HUDEP-2 (cell line): Measurements from ENCODE around the gene ZNF697.

ENCODE experiments used
- DNase-seq, 76 experiments: peaks; one replicate each; lab custom pipeline; 2025; ENCODE audit not compliant: unreplicated experiment in 76 of 76; lab: John Stamatoyannopoulos, UW

The ZNF697 gene

DNA sequence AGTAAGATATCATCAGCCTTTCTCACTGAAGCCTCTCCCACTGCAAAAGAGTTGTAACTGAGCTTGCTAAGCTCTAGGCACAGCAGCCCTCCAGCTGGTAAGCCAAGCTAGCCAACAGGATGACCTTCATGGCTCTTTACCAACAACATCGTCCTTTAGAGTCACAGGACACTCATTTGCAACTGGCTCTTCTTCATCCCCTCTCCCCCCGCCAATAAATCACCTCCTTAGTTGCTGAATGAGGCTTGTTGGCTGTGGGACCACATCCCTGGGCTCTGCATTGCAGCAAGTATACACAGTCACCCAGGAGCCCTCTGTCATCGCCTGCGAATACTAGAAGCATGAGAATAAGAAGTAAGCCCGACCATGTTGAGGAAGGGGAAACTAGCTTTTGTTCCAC lies 16.0 kb upstream of the ZNF697 start:
- no peak for DNase-seq

DNA sequence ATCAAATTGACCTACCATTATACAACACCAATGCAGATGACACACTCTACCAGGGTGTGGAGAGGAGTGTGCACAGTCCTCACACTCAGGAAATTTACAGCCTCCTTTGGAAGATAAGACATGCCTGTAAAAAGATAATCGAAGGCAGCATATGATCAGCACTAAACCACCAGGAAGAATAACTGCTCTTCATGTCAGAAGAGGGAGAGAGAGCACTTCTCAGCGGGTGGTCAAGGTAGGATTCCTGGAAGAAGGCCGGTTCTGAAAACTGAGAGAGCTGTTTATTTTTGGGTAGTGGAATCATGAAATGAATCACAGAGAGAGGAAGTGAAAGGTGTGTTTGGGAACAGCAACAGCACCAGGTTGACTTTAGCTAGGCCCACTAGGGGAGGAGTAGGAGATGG lies 14.0 kb upstream of the ZNF697 start:
- no peak for DNase-seq

DNA sequence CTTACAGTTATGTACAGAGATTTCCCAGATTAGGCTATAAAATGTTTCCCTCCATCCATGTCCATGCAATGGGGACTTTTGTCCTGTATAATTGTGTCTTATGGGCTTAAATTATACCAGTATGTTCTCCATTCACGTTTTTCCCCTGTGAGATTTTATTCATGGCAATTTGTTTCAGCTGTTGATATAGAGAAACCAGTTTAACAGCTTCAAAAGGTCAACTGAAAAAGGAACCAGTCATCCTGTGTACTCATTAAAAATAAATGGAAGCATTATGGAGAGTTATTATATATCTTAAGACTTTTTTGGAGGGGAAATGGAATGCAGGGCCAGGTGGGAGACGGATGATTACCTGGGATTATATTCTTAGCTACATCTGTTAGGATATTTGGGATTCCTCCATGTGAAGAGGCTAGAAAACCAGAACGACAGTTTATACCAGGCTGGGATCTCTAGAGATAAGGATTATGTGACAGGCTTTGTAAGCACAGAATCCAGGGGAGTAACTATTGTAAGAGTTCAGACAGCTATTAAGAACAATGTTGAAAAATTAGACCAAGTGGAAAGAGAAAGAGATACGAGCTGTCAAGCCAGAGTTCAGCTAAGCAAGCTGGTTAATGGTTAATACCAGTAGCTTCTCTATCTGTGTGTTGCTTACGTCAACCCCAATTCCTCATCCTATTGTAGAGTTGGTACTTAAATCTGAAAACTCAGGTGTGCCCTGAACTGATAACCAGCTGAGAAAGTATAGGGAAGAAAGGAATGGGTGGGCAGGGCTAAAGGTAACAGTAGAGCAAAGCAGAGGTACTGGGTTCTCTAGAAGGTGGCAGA lies 12.4 kb upstream of the ZNF697 start:
- DNase-seq: no peak

DNA sequence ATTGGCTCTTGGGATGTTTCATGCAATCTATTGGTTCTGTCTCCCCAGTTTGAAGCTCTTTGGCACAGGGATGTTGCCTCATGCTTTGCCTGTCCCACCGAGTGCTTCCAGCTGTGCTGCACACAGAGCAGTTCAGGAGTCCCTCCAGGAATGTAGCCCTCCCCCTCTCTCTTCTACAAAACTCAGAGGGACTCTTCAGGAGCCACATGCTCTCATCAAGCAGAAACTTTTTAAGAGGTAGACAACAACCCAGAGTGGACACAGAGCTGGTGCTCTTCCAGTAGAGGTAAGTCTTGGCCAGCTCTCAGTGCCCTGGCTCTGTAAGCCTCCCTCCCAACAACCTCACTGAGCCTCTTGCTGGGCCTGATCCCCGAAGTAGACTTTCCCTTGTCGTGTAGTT lies 11.6 kb upstream of the ZNF697 start:
- DNase-seq: no peak

DNA sequence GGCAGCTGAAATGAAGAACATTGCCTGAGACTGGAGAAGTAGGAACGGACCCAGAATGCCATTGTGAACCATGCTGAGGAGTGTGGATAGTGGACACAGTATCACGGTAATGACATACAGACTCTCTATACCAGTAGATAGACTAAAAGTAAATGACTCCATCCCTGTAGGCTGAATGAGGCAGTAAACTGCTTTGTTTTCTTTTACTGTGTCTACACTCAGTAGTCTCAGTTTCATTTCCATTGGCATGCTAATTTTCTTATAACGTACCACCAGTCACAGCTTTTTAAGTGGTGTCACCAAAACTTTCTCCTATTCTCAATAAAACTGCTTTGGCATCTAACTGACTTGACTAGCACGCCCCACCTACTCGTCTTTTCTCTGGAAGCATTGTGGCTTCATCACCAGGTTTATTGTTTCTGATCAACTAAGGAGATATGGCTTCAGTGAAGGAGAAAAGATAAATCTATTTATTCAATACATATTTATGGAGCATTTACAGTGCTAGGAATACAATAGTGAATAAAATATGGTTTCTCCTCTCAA lies 8.4 kb upstream of the ZNF697 start:
- DNase-seq: no peak

DNA sequence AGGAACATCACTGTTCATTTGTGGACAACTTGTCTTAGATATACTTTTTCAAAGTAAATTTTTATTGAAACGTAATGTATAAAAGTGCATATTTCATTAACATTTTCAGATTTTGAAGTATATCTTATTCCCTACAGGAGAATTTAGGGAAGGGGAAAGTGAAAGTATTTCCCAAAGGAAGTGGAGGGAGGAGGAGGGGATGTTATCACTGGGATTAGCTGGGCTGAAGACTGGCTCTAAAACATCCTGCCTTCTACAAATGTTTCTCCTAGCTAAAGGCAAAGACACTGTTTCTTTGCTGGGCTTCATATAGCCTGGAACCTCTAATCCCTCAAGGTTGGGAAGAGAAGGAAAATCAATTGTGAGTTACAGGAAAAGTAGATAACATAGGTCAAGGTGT lies 7.1 kb upstream of the ZNF697 start:
- no peak for DNase-seq

DNA sequence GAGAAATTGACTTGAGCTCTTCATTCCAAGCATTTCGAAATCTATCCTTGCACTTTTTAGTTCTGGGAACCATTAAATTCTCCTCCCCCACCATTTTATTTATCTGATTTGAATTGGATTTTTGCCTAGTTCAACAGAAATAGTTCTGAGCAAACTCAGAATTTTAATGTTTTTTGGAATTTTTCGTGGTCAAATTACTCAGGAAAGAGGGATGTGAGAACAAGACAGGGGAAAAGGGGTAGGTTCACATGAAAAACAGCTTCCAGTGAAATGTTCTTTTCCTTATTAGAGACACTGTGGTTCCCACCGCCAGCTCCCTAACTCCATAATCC lies 5.7 kb upstream of the ZNF697 start:
- no peak for DNase-seq

DNA sequence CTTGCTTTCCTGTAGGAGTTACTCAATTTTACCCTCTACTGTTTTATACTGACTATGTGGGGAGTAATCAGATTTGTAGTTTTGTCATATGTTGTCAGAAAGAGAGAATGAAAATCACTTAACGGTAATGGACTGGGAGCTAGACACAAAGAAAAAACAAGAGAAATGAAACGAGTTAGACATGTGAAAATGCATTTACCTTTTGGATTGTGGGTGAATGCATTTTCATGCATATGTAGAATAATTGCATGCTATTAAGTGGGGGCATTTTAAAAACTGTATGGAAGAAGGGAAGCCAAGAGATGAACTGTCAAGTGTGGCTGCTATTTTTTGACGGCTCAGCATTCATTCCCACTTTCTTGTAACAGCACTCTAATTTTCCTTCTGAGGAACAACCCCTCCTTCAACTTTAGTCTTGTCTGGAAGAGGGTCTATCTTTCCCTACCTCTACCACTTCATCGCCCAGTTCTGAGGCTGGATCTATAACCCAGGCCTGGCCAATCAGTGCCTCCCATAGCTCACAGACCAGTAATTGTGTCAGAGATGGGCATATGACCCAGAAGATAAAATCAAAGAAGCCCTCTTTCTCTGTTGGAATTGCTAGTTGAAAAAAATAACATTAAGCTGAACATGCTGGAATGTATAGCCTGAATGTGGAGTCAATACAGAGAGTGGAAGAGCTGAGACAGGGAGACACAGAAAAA lies 5.2 kb upstream of the ZNF697 start:
- DNase-seq: no peak

DNA sequence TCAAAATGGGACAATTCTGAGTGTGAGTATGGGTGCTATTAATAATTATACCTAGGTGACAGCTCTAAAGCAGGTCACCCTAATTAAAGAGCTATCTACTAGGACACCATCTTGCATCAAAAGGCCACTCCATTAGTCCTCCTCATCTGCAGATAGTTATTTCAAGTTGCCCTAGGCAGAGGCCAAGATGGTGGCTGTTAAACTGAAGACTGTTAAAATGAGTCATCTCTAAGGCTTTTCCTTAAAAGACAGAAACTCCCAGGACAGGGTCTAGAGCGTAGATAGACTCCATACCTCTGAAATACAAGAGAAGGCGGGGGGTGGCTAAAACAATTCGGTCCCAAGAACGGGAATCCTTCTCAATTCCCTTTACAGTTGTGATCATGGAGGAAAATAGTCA lies 4.5 kb upstream of the ZNF697 start:
- DNase-seq: no peak

DNA sequence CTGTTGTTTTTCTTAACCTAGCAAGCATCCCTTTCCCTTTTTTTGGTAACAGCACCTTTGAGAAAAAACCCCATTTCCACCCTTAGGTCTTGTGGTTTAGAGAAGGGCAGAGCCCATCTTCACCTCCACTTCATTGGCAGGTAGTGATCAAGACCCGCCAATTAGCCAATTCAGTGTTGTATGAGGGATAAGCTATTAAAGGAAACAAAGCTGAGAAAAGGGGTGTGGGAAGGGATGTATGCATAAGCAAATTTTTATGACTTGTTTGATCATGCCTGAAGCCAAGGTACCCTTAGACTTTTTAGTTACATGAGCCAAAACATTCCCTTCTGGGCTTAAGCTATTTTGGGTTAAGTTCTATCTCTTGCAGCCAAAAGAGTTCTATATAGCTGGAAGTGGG lies 3.6 kb upstream of the ZNF697 start:
- DNase-seq: no peak

DNA sequence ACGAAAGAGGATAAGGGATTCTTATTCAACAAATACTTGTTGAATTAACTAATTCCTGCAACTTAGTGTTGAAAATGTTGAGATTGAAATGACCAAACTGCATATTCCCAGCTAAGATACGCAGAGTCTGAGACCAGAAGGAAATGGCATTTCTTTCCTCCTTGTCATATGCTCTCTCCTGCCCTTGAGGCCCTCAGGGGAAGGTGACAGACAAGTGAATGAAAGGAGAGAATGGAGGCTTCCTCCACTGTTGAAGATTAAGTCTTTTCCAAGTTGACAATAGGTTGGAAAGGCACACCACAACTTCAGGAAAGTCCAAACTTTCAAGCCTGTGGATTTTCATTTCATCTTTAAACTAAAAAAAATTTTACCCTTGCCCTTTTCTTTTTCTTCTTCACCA lies 3.1 kb upstream of the ZNF697 start:
- DNase-seq: no peak

DNA sequence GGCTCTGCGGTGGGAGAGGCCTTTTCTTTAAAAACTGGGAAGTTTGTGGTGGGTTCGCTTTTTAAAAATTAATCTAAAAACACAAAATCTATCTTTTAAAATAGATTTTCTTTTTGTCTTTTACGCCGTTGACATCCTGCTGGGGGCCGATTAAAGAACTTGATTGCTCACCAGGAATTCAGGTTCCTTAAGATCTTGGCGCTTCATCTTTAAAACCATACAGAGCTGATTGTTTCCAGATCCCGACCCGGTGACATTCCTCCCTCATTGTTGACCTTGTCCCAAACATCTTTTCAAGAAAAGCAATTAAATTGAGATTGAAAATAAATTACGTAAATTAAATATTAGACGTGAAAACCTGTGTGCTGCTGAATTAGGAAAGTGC lies 546 bp upstream of the ZNF697 start:
- no peak for DNase-seq

DNA sequence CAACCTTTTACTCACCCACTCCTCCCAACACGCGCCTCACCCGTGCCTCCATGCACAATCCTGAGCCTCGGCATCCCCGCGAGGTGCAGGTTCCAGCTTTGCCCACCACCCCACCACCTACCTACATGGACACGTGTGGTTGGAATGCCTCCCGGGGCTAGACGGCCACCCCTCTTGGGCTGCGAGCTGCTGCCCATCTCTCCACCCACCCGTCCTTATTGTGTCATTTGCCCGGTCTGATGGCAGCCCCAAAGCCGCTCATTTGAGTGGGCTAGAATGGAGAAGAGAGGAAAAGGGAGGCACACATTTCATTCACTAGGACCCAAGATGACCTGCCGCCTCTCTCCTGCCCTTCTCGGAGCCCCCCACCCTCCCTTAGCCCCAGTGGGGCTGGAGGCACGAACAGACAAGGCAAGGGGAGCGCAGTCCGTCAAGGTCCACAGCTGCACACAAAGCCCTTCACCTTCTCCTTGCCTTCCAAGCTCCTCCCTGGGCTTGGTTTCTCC lies 785 bp downstream of the ZNF697 start:
- DNase-seq: peak in 1 of 76 experiments; percentile 3

DNA sequence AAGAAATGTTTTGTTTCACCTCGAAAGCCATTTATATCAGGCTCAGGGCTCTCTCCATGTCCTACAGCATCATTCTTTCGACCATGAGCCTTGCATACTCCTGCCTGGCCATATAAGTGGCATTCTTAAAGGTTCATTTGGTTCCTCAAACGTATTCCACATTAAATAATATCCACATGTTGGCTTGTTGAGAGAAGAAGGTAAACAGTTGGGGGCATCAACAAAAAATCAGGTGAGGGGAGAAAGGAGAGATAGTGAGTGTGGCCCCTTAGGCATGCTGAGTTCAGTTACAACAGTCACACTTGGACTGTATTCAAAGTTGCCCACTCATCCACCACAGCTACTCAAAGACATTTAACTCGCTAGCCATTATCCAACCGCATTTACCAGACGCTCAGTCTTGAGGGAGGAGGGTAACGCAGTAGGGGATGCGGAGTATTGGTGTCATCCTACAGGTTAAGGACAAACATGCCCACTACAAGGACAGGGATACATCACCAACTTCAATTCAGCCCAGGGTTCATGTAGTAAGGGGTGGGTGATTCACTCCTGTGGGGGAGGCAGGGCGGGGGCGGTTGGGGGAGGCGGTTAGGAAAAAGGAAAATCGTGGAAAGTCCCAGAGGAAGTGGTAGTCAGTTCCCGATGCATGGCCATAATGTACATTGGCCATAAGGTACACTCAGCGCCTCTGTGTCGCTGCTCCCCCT lies 1.4 kb downstream of the ZNF697 start:
- DNase-seq: no peak

DNA sequence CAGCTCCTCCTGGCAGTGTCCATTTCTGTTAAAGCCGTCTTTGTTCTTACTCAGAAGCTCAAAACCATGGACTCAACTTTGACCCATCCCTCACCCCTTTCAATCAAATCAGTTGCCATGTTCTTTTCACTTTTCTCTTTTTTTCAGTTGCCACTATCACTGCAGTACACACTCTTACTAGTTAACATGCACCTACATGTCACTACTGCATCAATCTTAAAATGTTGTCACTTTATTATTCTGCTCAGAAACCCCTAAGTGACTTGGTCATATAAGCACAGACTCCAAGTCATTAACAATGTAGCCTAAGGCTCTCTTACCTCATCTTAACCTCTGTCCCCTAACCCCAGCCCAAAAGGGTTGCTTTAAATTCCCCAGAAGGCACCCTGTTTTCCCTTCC lies 9.0 kb downstream of the ZNF697 start:
- DNase-seq: no peak

DNA sequence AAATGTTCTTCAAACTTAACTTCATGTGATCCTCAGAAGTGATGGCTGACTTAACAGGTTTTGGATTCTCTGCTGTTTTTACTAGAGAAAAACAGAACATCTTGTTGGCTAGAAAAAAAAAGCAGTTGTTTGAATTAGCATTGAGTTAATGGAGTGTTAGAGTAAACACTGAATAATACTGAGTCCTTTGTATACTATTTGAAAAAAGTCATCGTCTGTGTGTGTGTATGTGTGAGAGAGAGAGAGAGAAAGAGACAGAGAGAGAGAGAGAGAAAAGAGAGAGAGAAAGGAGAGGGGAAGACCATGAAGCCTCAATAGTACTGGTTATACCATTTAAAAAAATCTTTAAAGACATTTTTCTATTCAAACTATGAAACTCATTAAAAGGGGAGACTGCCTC lies 10.4 kb downstream of the ZNF697 start:
- DNase-seq: no peak

DNA sequence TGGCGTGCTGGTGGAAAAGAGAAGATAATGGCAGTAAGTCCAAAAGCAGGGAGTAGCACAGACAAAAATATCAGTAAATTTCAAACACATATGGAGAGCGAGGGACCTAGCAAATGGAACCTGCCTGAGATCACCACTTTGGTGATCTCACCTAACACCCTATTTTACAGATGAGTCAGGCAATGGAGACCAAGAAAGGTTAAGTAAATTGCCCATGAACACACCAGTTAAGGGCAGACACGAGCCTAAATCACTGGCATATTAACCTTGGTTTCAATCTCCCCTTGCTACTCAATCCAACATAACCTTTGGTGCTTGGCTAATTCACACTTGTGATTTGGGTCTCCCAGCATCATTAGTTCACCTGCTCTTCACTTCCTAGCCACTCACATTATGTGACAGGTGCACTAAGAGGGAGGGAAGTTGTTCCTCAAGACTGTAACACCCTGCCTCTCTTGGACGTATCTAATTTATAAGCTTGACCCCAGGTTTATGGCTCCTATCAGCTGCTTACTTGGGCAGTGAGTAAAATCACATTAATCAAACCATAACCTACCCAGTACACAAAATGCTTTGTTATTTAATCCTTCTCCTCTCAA lies 11.5 kb downstream of the ZNF697 start:
- DNase-seq: no peak

DNA sequence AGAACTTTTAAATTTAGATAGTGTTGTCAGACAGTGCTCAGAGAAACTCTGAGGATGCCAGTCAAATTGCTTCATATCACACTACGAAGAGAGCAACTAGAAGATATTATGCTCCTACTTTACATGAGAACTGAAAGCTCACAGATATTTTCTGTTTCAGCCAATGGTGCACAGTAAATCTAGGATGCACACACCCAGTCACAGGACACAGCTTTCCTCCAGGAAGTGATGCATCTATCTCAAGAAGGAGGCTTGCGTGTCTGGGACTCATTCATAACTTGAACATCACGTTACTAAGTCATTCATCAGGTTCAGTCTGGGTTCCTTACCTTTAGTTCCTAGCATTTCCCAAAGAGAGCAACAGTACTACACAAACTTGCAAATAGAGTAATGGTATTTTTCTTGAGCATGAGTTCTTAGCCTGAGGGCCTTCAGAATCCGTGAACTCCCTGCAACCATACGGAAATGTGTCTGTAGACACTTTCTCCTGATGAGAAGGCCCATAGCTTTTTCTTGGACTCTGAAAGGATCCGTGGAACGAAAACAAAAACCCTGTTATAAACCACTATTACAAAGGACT lies 12.2 kb downstream of the ZNF697 start:
- no peak for DNase-seq

DNA sequence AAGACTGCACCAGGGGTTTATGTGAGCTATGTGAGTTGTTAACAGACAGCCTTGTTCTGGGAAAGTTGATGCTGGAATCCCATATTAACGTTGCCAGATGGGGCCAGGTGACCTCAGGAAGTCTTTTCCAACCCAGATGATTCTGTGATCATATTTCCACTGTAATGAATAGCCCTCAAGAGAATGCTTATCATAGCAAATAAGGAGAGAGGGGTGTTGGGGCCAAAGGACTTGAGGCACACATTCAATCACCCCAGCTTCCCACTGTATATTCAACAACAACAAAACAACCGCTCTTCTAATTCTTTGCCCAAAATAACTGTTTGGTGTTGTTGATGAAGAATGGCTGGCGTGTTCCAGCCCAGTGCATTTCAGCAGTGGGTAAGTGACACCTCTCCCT lies 14.1 kb downstream of the ZNF697 start:
- DNase-seq: no peak

DNA sequence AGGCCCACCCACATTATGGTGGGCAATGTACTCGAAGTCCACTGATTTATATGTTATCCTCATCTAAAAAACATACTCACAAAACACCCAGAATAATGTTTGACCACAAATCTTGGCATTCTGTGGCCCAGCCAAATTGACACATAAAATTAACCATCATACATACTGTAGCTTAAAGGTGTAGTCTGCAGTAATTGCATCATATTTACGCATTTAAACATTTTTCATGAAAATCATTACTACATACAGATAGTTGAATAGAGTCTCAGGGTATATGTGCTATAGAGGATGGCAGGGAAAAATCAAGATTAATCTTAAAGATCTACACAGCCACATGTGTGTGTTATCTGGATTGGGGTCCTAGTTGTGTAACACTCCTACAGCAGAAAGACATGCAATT lies 14.5 kb downstream of the ZNF697 start:
- DNase-seq: no peak

DNA sequence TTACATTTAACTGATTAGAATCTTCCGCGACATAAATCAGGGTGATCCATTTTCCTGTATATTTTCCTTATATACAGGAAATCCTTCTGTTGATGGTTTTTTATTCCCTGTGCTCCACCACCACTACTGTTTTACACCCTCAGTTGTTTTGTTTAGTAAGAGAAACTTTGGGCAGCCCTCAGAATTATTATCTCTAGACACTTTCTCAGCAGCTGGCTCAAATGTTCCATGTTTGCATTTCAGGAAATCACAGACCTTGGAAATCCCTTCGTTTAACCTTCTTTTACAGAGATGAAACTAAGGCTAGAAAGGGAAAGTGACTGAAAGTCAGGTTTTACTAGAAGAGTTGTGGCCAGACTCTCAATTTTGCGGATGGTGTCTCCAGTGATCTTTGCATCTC lies 15.2 kb downstream of the ZNF697 start:
- no peak for DNase-seq
